ENCODE results near the gene PRDX2. TPM values are rescaled to one million over a fixed set of nuclear protein-coding genes. Genes with fewer than 3 reads are reported as not detected.

The PRDX2 gene
- polyA plus RNA-seq, 1 donor from 2014 or later = 882 TPM

DNA sequence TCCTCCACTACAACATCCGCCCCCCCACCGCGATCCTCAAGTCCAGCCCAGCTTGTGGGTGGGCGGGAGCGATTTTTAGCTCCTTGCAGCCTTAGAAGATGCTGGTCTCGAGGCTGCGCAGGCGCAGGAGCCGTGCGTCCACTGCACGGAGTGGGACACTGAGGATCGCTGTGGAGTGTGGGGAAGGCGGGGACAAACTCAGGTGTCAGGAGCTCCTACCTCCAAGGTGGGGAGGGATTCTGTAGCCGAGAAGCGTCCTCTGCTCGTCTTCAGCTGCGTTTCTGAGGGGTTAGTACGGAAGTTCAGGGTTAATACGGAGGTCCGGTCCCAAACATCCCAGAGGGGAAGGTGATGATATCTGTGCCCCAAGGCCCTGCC, 33.0 kb upstream of the PRDX2 start, which contains the start of gene RTBDN:
RTBDN (minus strand) TSS at position 14 of the 378 bp plus-strand sequence. CDS start 4,600 bp downstream, outside the sequence.
- peaks cover 5% of the 10 kb centered on the region for H3K79me2 ChIP-seq (replicated peaks; ENCODE audit: insufficient read depth, low read length)
- no peaks in the 10 kb centered on the region for H3F3A ChIP-seq (ENCODE audit: insufficient read depth, low read length, poor library complexity, severe bottlenecking)
- H3K4me3 ChIP-seq (ENCODE audit: low read length) = peak within 1 kb of the TSS; percentile 79
- no peaks in the 10 kb centered on the region for H3K9me2 ChIP-seq (ENCODE audit: insufficient read depth, low read length)
- H3K9ac ChIP-seq (ENCODE audit: low read length) = peak within 1 kb of the TSS; percentile 72
- H3K36me3 ChIP-seq (ENCODE audit: insufficient read depth, low read length) = no peaks in the 10 kb centered on the region
- H3K9me3 ChIP-seq (ENCODE audit: low read length) = no peaks in the 10 kb centered on the region
- no peak within 1 kb of the TSS for H2AFZ ChIP-seq (ENCODE audit: low read depth, low read length)
- peak within 1 kb of the TSS; percentile 65 for H3K4me2 ChIP-seq (ENCODE audit: low read length)
- no peak within 1 kb of the TSS for H3K27ac ChIP-seq (ENCODE audit: low read length)
- peaks cover 53% of the 10 kb centered on the region for H3K27me3 ChIP-seq (ENCODE audit: insufficient read depth, low read depth, low read length)
- TF ChIP-seq CTCF (IDR thresholded peaks at IDR 0.05; ENCODE audit: poor library complexity, severe bottlenecking) (no peak), POLR2AphosphoS5 (IDR thresholded peaks at IDR 0.05) (no peak), EP300 (conservative IDR thresholded peaks at IDR 0.05; ENCODE audit: poor library complexity, severe bottlenecking) (no peak), SMC3 (conservative IDR thresholded peaks at IDR 0.05; ENCODE audit: poor library complexity) (no peak), TAF1 (IDR thresholded peaks at IDR 0.05; ENCODE audit: low read depth) (no peak), EZH2 (IDR thresholded peaks at IDR 0.05; ENCODE audit: borderline replicate concordance, insufficient read depth, low read length, poor library complexity, severe bottlenecking) (no peak), RAD21 (conservative IDR thresholded peaks at IDR 0.05) (no peak), MXI1 (conservative IDR thresholded peaks at IDR 0.05; ENCODE audit: poor library complexity, severe bottlenecking) (no peak)
- TF ChIP-seq, protein P1, sequence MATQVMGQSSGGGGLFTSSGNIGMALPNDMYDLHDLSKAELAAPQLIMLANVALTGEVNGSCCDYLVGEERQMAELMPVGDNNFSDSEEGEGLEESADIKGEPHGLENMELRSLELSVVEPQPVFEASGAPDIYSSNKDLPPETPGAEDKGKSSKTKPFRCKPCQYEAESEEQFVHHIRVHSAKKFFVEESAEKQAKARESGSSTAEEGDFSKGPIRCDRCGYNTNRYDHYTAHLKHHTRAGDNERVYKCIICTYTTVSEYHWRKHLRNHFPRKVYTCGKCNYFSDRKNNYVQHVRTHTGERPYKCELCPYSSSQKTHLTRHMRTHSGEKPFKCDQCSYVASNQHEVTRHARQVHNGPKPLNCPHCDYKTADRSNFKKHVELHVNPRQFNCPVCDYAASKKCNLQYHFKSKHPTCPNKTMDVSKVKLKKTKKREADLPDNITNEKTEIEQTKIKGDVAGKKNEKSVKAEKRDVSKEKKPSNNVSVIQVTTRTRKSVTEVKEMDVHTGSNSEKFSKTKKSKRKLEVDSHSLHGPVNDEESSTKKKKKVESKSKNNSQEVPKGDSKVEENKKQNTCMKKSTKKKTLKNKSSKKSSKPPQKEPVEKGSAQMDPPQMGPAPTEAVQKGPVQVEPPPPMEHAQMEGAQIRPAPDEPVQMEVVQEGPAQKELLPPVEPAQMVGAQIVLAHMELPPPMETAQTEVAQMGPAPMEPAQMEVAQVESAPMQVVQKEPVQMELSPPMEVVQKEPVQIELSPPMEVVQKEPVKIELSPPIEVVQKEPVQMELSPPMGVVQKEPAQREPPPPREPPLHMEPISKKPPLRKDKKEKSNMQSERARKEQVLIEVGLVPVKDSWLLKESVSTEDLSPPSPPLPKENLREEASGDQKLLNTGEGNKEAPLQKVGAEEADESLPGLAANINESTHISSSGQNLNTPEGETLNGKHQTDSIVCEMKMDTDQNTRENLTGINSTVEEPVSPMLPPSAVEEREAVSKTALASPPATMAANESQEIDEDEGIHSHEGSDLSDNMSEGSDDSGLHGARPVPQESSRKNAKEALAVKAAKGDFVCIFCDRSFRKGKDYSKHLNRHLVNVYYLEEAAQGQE (IDR thresholded peaks at IDR 0.05; ENCODE audit: borderline replicate concordance) = no peak
- H4K20me1 ChIP-seq (ENCODE audit: insufficient read depth) = no peaks in the 10 kb centered on the region

DNA sequence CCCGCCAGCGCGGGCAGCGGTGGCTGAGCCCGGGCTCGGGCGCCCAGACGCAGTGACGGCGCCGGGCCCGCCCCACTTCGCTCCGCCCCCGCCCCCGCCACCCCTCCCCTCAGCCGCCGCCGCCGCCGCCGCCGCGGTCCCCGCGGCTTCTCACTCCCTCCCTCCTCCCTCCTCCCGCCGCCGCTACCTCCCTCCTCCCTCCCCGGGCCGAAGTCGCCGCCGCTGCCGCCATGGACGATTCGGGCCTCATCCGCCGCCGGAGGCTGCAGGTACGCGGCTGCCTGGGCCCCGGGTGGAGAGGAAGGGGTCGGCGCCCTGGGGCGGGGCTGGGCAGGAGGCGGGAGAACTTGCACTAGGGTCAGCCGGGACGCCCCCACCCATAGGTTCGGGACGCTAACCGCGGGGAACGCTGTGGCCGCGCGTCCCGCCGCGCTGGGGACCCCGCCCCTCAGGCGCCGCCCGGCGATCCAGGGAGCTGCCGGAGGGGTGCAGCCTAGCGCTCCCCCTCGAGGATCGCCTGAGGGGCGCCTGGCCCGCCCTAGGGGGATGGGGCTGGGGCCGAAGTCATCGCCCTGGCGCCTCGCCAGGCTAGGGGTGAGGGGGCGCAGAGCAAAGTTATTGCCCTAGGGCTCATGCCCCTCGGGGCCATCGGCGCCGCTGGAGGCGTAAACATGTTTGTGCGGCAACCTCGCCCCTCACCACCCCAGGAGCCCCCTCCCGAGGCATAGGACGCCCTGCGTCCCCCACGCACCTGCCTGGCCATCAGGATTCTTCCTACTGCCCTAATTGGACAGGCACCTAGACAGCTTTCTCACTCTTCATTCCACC, 32.4 kb upstream of the PRDX2 start:
- peak overlapping the region; percentile 79 for H3K4me3 ChIP-seq (ENCODE audit: low read length)
- H3K79me2 ChIP-seq (replicated peaks; ENCODE audit: insufficient read depth, low read length) = peaks cover 5% of the 10 kb centered on the region
- no peak overlapping the region for H2AFZ ChIP-seq (ENCODE audit: low read depth, low read length)
- H3K9me3 ChIP-seq (ENCODE audit: low read length) = no peaks in the 10 kb centered on the region
- peaks cover 53% of the 10 kb centered on the region for H3K27me3 ChIP-seq (ENCODE audit: insufficient read depth, low read depth, low read length)
- no peaks in the 10 kb centered on the region for H3F3A ChIP-seq (ENCODE audit: insufficient read depth, low read length, poor library complexity, severe bottlenecking)
- no peak overlapping the region for H3K4me2 ChIP-seq (ENCODE audit: low read length)
- TF ChIP-seq CTCF (IDR thresholded peaks at IDR 0.05; ENCODE audit: poor library complexity, severe bottlenecking) (peak; percentile 35), EP300 (conservative IDR thresholded peaks at IDR 0.05; ENCODE audit: poor library complexity, severe bottlenecking) (no peak), MXI1 (conservative IDR thresholded peaks at IDR 0.05; ENCODE audit: poor library complexity, severe bottlenecking) (no peak), POLR2AphosphoS5 (IDR thresholded peaks at IDR 0.05) (peak; percentile 35)
- TF ChIP-seq, protein P1 (IDR thresholded peaks at IDR 0.05; ENCODE audit: borderline replicate concordance) = no peak
- H4K20me1 ChIP-seq (ENCODE audit: insufficient read depth) = no peaks in the 10 kb centered on the region
- H3K9ac ChIP-seq (ENCODE audit: low read length) = peak overlapping the region; percentile 72
- H3K36me3 ChIP-seq (ENCODE audit: insufficient read depth, low read length) = no peaks in the 10 kb centered on the region
- H3K27ac ChIP-seq (ENCODE audit: low read length) = no peak overlapping the region
- no peaks in the 10 kb centered on the region for H3K9me2 ChIP-seq (ENCODE audit: insufficient read depth, low read length)
